HFFc6 (cell line): Measurements from ENCODE around the gene E2F6. TPM values are rescaled to one million over a fixed set of nuclear protein-coding genes. Genes with fewer than 3 reads are reported as not detected.
"Not testable (repeated sequence)": the region's sequence is repeated elsewhere in the genome, so short reads cannot be mapped to it uniquely, and the experiment has no call there.

ENCODE experiments used
- DNase-seq: peaks from one replicate; pipeline ENCODE4 v3.0.0-alpha.2; 2018
- H3K27ac Mint-ChIP-seq: 2 replicates; pipeline ENCODE4 v1.8.0; 2020; ENCODE audit warnings: mild to moderate bottlenecking, mixed read lengths
- H3K27me3 Mint-ChIP-seq: 2 replicates; pipeline ENCODE4 v1.8.0; 2021; ENCODE audit warnings: mild to moderate bottlenecking, moderate library complexity, mixed read lengths; ENCODE audit not compliant: insufficient read depth
- H3K36me3 Mint-ChIP-seq: 2 replicates; pipeline ENCODE4 v1.8.0; 2021; ENCODE audit warnings: low read depth, mixed read lengths
- H3K4me1 Mint-ChIP-seq: 2 replicates; pipeline ENCODE4 v1.8.0; 2020; ENCODE audit warnings: low read depth, mixed read lengths
- H3K4me3 Mint-ChIP-seq: 2 replicates; pipeline ENCODE4 v1.8.0; 2020; ENCODE audit warnings: mild to moderate bottlenecking, moderate library complexity, mixed read lengths
- H3K9me3 Mint-ChIP-seq: 2 replicates; pipeline ENCODE4 v1.8.0; 2020; ENCODE audit warnings: mild to moderate bottlenecking, mixed read lengths
- total RNA-seq, 6 experiments: library from RNA; stranded (reverse); fragmentation: NEBNext Ultra II Directional; extraction: Animal tissue kit (Norgen Biotek cat#: 25700); gene quantifications; 2 replicates in 1 of 6; 3 replicates in 5 of 6; pipeline ENCODE4 v1.2.3, GENCODE V29; 2021
- TF ChIP-seq, protein P1 (sequence below): fragments of 200-600 bp; sonication (generic); IDR thresholded peaks from 2 replicates; pipeline ENCODE4 v1.5.0; 2021; ENCODE audit warnings: antibody characterized with exemption, mild to moderate bottlenecking

The E2F6 gene
- total RNA-seq, 6 experiments from 2014 or later = 8.9 to 11.3 (median 10.3) TPM

DNA sequence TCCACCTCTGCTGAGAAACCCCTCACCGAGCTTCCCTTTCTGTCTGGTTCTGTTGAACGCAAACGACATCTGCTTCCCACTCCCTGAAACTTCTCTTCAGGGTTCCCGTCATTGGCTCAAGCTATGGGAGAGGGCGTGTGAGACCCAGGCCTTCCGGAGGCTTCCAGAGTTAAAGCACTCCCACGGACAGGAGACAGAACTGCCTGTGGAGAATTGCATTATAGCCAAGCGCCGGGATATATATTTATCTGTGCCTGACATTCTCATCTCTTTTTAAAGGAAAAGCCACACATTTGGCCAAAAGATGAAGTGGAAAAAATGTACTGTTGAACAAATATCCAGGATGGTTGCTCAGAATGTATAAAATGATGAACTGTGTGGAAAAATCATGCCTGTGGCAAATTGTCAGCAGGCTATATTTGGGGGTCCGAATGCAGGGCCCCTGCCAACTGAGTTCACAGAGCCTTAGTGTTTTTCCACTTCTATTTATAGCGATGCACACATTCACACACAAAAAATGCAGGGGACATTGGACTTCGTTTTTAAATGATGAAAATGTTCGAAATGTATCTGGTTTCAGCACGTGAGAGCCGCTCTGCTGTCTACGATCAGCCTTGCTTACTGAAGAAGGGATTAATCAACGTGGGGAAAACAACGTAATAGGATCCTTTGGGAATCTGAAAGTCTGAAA, 59.5 kb downstream of the E2F6 start:
- H3K36me3 Mint-ChIP-seq = no peaks in the 10 kb centered on the region
- H3K9me3 Mint-ChIP-seq = no peaks in the 10 kb centered on the region
- peak overlapping the region; percentile 77 for H3K4me3 Mint-ChIP-seq
- H3K4me1 Mint-ChIP-seq = peaks cover 41% of the 10 kb centered on the region
- H3K27me3 Mint-ChIP-seq = no peaks in the 10 kb centered on the region
- peak; percentile 53 for DNase-seq
- peak overlapping the region; percentile 92 for H3K27ac Mint-ChIP-seq
- TF ChIP-seq, protein P1, sequence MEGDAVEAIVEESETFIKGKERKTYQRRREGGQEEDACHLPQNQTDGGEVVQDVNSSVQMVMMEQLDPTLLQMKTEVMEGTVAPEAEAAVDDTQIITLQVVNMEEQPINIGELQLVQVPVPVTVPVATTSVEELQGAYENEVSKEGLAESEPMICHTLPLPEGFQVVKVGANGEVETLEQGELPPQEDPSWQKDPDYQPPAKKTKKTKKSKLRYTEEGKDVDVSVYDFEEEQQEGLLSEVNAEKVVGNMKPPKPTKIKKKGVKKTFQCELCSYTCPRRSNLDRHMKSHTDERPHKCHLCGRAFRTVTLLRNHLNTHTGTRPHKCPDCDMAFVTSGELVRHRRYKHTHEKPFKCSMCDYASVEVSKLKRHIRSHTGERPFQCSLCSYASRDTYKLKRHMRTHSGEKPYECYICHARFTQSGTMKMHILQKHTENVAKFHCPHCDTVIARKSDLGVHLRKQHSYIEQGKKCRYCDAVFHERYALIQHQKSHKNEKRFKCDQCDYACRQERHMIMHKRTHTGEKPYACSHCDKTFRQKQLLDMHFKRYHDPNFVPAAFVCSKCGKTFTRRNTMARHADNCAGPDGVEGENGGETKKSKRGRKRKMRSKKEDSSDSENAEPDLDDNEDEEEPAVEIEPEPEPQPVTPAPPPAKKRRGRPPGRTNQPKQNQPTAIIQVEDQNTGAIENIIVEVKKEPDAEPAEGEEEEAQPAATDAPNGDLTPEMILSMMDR = no peak

DNA sequence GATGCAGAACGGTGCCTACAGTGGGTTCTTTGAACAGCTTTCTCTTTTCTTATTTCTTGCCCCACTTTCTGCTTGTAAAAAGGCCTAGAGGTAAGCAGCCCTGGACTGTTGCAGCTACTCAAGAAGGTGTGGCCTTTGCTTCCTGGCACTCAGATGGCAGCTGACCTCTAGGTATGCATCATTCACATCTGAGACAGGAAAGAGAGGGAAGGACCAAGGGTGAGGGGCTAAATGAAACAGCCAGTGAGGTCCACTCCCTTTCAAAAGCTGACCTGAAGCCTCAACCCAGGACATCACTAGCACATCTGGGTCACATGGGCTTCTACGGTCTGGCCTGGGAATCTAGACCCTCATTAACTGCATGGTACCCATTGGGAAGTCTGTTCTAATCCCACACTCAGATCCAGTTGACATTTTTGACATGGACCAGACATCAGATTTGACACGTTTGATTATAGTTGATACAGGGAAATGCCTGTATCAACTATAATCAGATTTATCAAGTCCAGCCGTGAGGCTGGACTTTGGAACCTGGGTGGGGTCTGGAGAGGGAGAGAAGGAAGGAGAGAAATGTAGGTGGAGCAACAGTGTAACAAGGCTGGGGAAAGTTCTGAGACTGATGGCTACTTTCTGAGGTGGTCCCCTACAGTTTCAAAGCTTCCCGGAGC, 60.2 kb downstream of the E2F6 start:
- no peaks in the 10 kb centered on the region for H3K9me3 Mint-ChIP-seq
- H3K4me3 Mint-ChIP-seq = peak overlapping the region; percentile 77; the same call in 1 of the 2 replicates
- H3K36me3 Mint-ChIP-seq = no peaks in the 10 kb centered on the region
- H3K4me1 Mint-ChIP-seq = peaks cover 41% of the 10 kb centered on the region
- TF ChIP-seq, protein P1 = no peak
- H3K27me3 Mint-ChIP-seq = no peaks in the 10 kb centered on the region
- no peak for DNase-seq
- H3K27ac Mint-ChIP-seq = peak overlapping the region; percentile 92; the same call in 1 of the 2 replicates

DNA sequence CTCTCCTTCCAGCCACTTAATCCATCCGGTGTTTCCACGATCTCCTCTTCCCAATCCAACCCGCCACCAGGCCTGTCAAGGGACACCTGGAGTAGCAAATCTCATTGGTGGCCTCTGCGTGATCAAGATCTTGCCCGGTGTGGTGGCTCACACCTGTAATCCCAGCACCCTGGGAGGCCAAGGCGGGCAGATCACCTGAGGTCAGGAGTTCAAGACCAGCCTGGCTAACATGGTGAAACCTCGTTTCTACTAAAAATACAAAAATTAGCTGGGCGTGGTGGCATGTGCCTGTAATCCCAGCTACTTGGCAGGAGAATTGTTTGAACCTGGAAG, 60.9 kb downstream of the E2F6 start:
- not testable (repeated sequence) for H3K36me3 Mint-ChIP-seq, DNase-seq, H3K4me3 Mint-ChIP-seq, H3K27ac Mint-ChIP-seq, H3K27me3 Mint-ChIP-seq, H3K9me3 Mint-ChIP-seq
- H3K4me1 Mint-ChIP-seq = peaks cover 41% of the 10 kb centered on the region

DNA sequence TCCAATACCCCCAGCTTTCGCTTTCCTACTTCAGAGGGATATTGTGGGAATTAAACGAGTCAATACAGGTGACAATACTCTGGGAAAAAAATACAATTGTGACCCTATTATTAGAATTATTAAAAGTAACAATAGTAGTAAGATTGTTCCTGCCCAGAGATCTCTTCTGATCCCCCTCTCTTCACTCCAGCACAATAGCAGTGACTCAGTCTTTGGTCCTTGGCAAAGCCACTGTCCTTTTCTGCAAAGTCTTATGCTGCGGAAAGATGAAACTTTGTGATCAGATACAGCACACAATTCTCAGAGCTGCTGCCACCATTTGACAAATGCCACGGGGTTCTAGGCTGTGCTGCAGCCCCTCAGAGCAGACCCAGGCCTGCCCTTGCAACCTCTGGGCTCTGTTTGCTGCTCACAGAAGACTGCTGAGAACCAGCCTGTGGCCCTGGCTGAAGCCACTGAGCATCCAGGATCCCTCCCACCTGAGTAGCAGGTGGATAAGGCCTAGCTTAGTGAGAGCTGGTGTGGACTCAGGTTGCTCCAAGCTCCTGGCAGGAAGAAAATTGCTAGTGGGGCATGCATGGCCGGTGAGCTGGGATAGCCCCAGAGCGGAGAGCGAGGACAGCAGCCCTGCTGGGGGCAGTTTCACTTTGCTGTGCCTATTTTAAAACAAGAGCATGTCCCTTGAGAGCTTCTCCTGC, 61.4 kb downstream of the E2F6 start:
- TF ChIP-seq, protein P1 = no peak
- no peak for DNase-seq
- Mint-ChIP-seq H3K27me3 (no peaks in the 10 kb centered on the region; the same call in 1 of the 2 replicates), H3K27ac (no peak overlapping the region), H3K4me1 (peaks cover 39% of the 10 kb centered on the region), H3K36me3 (no peaks in the 10 kb centered on the region), H3K9me3 (no peaks in the 10 kb centered on the region), H3K4me3 (no peak overlapping the region)

DNA sequence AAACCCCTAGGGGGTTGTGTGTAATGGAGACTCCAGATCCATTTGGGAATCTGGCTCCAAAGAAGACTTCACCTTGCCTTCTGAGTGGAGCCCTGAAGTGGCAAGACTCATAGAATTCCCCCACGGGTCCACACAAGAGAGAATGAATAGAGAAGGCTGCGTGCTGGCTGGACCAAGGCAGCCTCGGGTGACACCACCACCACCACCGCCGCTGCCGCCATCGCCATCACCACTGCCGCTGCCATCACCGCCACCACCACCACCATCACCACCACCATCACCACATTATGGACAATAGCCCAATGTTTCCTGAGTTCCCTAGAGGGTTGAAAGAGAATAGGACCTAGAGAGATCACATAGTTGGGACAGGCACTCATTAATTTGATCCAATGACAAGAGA, 63.5 kb downstream of the E2F6 start:
- no peaks in the 10 kb centered on the region for H3K9me3 Mint-ChIP-seq
- H3K27me3 Mint-ChIP-seq = peaks cover 3% of the 10 kb centered on the region
- H3K4me1 Mint-ChIP-seq = peaks cover 30% of the 10 kb centered on the region
- H3K36me3 Mint-ChIP-seq = no peaks in the 10 kb centered on the region
- TF ChIP-seq, protein P1 = no peak
- no peak overlapping the region for H3K4me3 Mint-ChIP-seq
- no peak for DNase-seq
- H3K27ac Mint-ChIP-seq = no peak overlapping the region

DNA sequence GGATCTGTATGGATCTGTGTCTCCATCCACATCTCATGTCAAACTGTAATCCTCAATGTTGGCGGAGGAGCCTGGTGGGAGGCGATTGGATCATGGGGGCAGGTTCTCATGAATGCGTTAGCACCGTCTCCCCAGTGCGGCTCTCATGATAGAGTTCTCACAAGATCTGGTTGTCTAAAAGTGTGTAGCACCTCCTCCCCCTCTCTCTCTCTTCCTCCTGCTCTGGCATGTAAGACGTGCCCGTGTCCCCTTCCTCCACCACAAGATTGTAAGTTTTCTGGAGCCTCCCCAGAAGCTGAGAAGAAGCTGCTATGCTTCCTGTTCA, 66.6 kb downstream of the E2F6 start:
- Mint-ChIP-seq H3K9me3 (no peaks in the 10 kb centered on the region), H3K36me3 (no peaks in the 10 kb centered on the region), H3K27me3 (peaks cover 8% of the 10 kb centered on the region), H3K27ac (no peak overlapping the region), H3K4me1 (peaks cover 16% of the 10 kb centered on the region), H3K4me3 (no peak overlapping the region)
- TF ChIP-seq, protein P1 = no peak
- DNase-seq = no peak
